H1 (cell line): ENCODE data around the gene OR6C3. TPM values are rescaled to one million over a fixed set of nuclear protein-coding genes. Genes with fewer than 3 reads are reported as not detected.

Experiments used
- CTCF ChIA-PET: fragments of 300-600 bp; sonication (Branson Sonifier 250); formaldehyde crosslinking; loops from one replicate; lab custom pipeline; 2021; ENCODE audit not compliant: partially characterized antibody; lab: Charles Lee
- POLR2A ChIA-PET: fragments of 300-600 bp; sonication (Branson Sonifier 250); formaldehyde crosslinking; loops from one replicate; lab custom pipeline; 2021; ENCODE audit warnings: inconsistent platforms; ENCODE audit not compliant: partially characterized antibody; lab: Charles Lee
- DNase-seq, 2 experiments: peaks; one replicate each; pipeline versions ENCODE4 v3.0.0 to v3.0.0-alpha.2; 2010 to 2022; ENCODE audit warnings: low spot score in 2 of 2, low read depth in 1 of 2, mixed read lengths in 1 of 2
- FAIRE-seq: peaks from 2 replicates; lab custom pipeline; 2011; peaks lifted over from hg19 to GRCh38; lab: Jason Lieb, UNC
- H2AFZ ChIP-seq: 2 replicates; pipeline ENCODE4 v1.8.1; 2012; ENCODE audit warnings: low read length, inconsistent platforms
- H2AK5ac ChIP-seq: 2 replicates; pipeline ENCODE4 v1.6.1; 2013; ENCODE audit warnings: low read depth, low read length
- H2BK120ac ChIP-seq: replicated peaks from 2 replicates; pipeline ENCODE3; 2013; ENCODE audit warnings: low read depth, low read length, inconsistent platforms
- H2BK12ac ChIP-seq: 2 replicates; pipeline ENCODE4 v1.6.1; 2013; ENCODE audit warnings: low read depth, low read length
- H2BK15ac ChIP-seq: 2 replicates; pipeline ENCODE4 v1.6.1; 2013; ENCODE audit warnings: low read length
- H2BK20ac ChIP-seq: 2 replicates; pipeline ENCODE4 v1.6.1; 2013; ENCODE audit warnings: low read length
- H2BK5ac ChIP-seq: 2 replicates; pipeline ENCODE4 v1.6.1; 2013; ENCODE audit warnings: low read depth, low read length
- H3K14ac ChIP-seq: 2 replicates; pipeline ENCODE4 v1.6.1; 2013; ENCODE audit warnings: inconsistent platforms; ENCODE audit not compliant: insufficient read length
- H3K18ac ChIP-seq: 2 replicates; pipeline ENCODE4 v1.6.1; 2013; ENCODE audit warnings: low read length; ENCODE audit errors: extremely low read depth
- H3K23ac ChIP-seq: 2 replicates; pipeline ENCODE4 v1.6.1; 2013; ENCODE audit warnings: inconsistent platforms; ENCODE audit not compliant: insufficient read length
- H3K23me2 ChIP-seq: 2 replicates; pipeline ENCODE4 v1.6.1; 2013; ENCODE audit warnings: low read depth, low read length
- H3K27ac ChIP-seq: 2 replicates; pipeline ENCODE4 v1.6.1; 2011; ENCODE audit warnings: low read depth, low read length, inconsistent platforms
- H3K27me3 ChIP-seq, 4 experiments: replicated peaks in 1 of 4; 1 replicate in 1 of 4; 2 replicates in 3 of 4; pipeline versions ENCODE4 v1.6.1 to v1.8.1; 2011 to 2013; ENCODE audit warnings: low read length in 3 of 4, mild to moderate bottlenecking in 3 of 4, inconsistent platforms in 2 of 4, mixed read lengths in 2 of 4, moderate library complexity in 1 of 4; ENCODE audit not compliant: control insufficient read depth in 3 of 4, insufficient read depth in 3 of 4; ENCODE audit errors: extremely low read depth in 1 of 4
- H3K36me3 ChIP-seq, 4 experiments: 2 replicates each; pipeline versions ENCODE4 v1.6.1 to v1.8.1; 2011 to 2013; ENCODE audit warnings: mild to moderate bottlenecking in 4 of 4, low read length in 3 of 4, moderate library complexity in 2 of 4, control low read depth in 1 of 4, inconsistent platforms in 1 of 4; ENCODE audit not compliant: insufficient read depth in 4 of 4, control insufficient read depth in 2 of 4
- H3K4ac ChIP-seq: replicated peaks from 2 replicates; pipeline ENCODE3; 2013; ENCODE audit warnings: low read length, low read depth, mixed read lengths, inconsistent platforms; ENCODE audit not compliant: insufficient read length
- H3K4me1 ChIP-seq, 4 experiments: replicated peaks in 1 of 4; 1 replicate in 1 of 4; 2 replicates in 3 of 4; pipeline versions ENCODE4 v1.6.1 to v1.8.1; 2011 to 2013; ENCODE audit warnings: low read length in 3 of 4, inconsistent platforms in 2 of 4, mixed read lengths in 1 of 4; ENCODE audit not compliant: insufficient read depth in 4 of 4, control insufficient read depth in 3 of 4
- H3K4me2 ChIP-seq, 2 experiments: 2 replicates each; pipeline versions ENCODE4 v1.6.1 to v1.8.1; 2011 to 2013; ENCODE audit warnings: low read depth in 2 of 2, low read length in 2 of 2, control low read depth in 1 of 2, inconsistent platforms in 1 of 2, mild to moderate bottlenecking in 1 of 2; ENCODE audit not compliant: insufficient read depth in 1 of 2
- H3K4me3 ChIP-seq, 4 experiments: fragments of 200-600, 300-600 bp in 1 of 4; sonication (generic), shearing (Covaris generic), sonication (Bioruptor Twin) in 1 of 4; 2 replicates each; pipeline versions ENCODE4 v1.5.1 to v1.8.1; 2011 to 2016; ENCODE audit warnings: low read length in 4 of 4, low read depth in 3 of 4, control low read depth in 2 of 4, inconsistent platforms in 2 of 4, mild to moderate bottlenecking in 2 of 4, mixed read lengths in 1 of 4, moderate library complexity in 1 of 4; ENCODE audit not compliant: insufficient read depth in 2 of 4; ENCODE audit errors: extremely low read depth in 1 of 4
- H3K56ac ChIP-seq: replicated peaks from 2 replicates; pipeline ENCODE3; 2013; ENCODE audit warnings: low read depth, mild to moderate bottlenecking, mixed read lengths, low read length, inconsistent platforms; ENCODE audit not compliant: insufficient read length
- H3K79me1 ChIP-seq: 2 replicates; pipeline ENCODE4 v1.6.1; 2013; ENCODE audit warnings: low read depth, low read length, control low read depth
- H3K79me2 ChIP-seq, 2 experiments: 2 replicates each; pipeline versions ENCODE4 v1.6.1 to v1.8.1; 2012 to 2013; ENCODE audit warnings: low read length in 2 of 2, mild to moderate bottlenecking in 2 of 2, inconsistent platforms in 1 of 2; ENCODE audit not compliant: insufficient read depth in 2 of 2, control insufficient read depth in 1 of 2
- H3K9ac ChIP-seq, 4 experiments: replicated peaks in 1 of 4; 1 replicate in 1 of 4; 2 replicates in 3 of 4; pipeline versions ENCODE4 v1.6.1 to v1.8.1; 2011 to 2013; ENCODE audit warnings: low read depth in 3 of 4, low read length in 3 of 4, control low read depth in 2 of 4, mild to moderate bottlenecking in 2 of 4, moderate library complexity in 2 of 4, inconsistent platforms in 1 of 4; ENCODE audit errors: extremely low read depth in 1 of 4
- H3K9me3 ChIP-seq, 2 experiments: 2 replicates each; pipeline versions ENCODE4 v1.6.1 to v1.8.1; 2012 to 2013; ENCODE audit warnings: mild to moderate bottlenecking in 2 of 2, moderate library complexity in 2 of 2, control low read depth in 1 of 2, inconsistent platforms in 1 of 2, low read depth in 1 of 2, low read length in 1 of 2, mixed read lengths in 1 of 2; ENCODE audit not compliant: insufficient read depth in 2 of 2
- H4K20me1 ChIP-seq, 2 experiments: replicated peaks in 1 of 2; 2 replicates each; pipeline versions ENCODE3 to v1.8.1; 2011 to 2013; ENCODE audit warnings: inconsistent platforms in 2 of 2, low read length in 2 of 2, mild to moderate bottlenecking in 1 of 2; ENCODE audit not compliant: insufficient read depth in 2 of 2, control insufficient read depth in 1 of 2
- H4K5ac ChIP-seq: 2 replicates; pipeline ENCODE4 v1.6.1; 2013; ENCODE audit warnings: low read length, low read depth, mixed read lengths, inconsistent platforms; ENCODE audit not compliant: insufficient read length
- H4K8ac ChIP-seq: 2 replicates; pipeline ENCODE4 v1.8.0; 2013; ENCODE audit warnings: mild to moderate bottlenecking, moderate library complexity, low read length, inconsistent platforms; ENCODE audit not compliant: insufficient read depth; ENCODE audit errors: extremely low read depth
- H4K91ac ChIP-seq: replicated peaks from 2 replicates; pipeline ENCODE3; 2013; ENCODE audit warnings: low read length, mixed read lengths, inconsistent platforms; ENCODE audit not compliant: insufficient read length
- ASH2L ChIP-seq: fragments of 200-600, 300-600 bp; sonication (generic); IDR thresholded peaks from one replicate; pipeline ENCODE4 v1.7.1; 2017; ENCODE audit warnings: low read length
- CREB1 ChIP-seq: IDR thresholded peaks from 2 replicates; pipeline ENCODE4 v1.6.1; 2012; ENCODE audit warnings: inconsistent platforms
- HDAC2 ChIP-seq, 2 experiments: fragments of 300-600 bp in 1 of 2; sonication (generic) in 1 of 2; IDR thresholded peaks; 2 replicates each; pipeline ENCODE4 v1.6.1; 2011 to 2012; ENCODE audit warnings: low read depth in 2 of 2, low read length in 2 of 2, mild to moderate bottlenecking in 2 of 2, moderate library complexity in 2 of 2, borderline replicate concordance in 1 of 2, inconsistent platforms in 1 of 2
- PHF8 ChIP-seq: fragments of 200-600 bp; sonication (generic); conservative IDR thresholded peaks from 2 replicates; pipeline ENCODE4 v1.7.1; 2012; ENCODE audit warnings: low read depth, mild to moderate bottlenecking, inconsistent platforms, low read length, moderate library complexity
- SIX5 ChIP-seq: IDR thresholded peaks from 2 replicates; pipeline ENCODE4 v1.6.1; 2011; ENCODE audit warnings: mild to moderate bottlenecking, low read depth, low read length
- SP1 ChIP-seq: IDR thresholded peaks from 2 replicates; pipeline ENCODE4 v1.6.1; 2011; ENCODE audit warnings: low read depth, low read length
- SP2 ChIP-seq: IDR thresholded peaks from 2 replicates; pipeline ENCODE4 v1.6.1; 2012; ENCODE audit warnings: mild to moderate bottlenecking, low read length, inconsistent platforms
- WGBS, 2 experiments: shearing (Covaris generic) in 1 of 2; methylation state at CpG; one replicate each; pipeline versions ENCODE4 v1.1.6 to v1.1.7; 2013 to 2015; ENCODE audit warnings: low lambda C conversion rate in 2 of 2, mixed read lengths in 2 of 2, inconsistent platforms in 1 of 2, low coverage in 1 of 2, missing lambda C conversion rate in 1 of 2; ENCODE audit not compliant: insufficient replicate concordance in 2 of 2, insufficient coverage in 1 of 2, insufficient read length in 1 of 2; ENCODE audit errors: extremely low coverage in 1 of 2, missing lambda C conversion rate in 1 of 2; 5-methylcytosine and 5-hydroxymethylcytosine counted together
- long read RNA-seq, 2 experiments: library from RNA in 1 of 2; library from capped mRNA in 1 of 2; stranded (forward); transcript quantifications; one replicate each; pipeline ENCODE4 v2.0.0, GENCODE V29; 2021; ENCODE audit warnings: inconsistent platforms in 1 of 2
- polyA minus RNA-seq, 3 experiments: library from RNA; depleted of rRNA, polyadenylated mRNA; stranded (reverse); fragments of >200 nt; gene quantifications; 1 replicate in 2 of 3; 2 replicates in 1 of 3; pipeline ENCODE4 v1.2.3, GENCODE V29; 2011
- polyA plus RNA-seq, 7 experiments: library from polyadenylated mRNA; depleted of rRNA in 3 of 7; stranded (reverse) in 5 of 7; unstranded in 2 of 7; fragments of >200 nt in 5 of 7; fragments of 200-250 nt in 2 of 7; gene quantifications; 1 replicate in 5 of 7; 2 replicates in 1 of 7; 4 replicates in 1 of 7; pipeline versions ENCODE4 v1.2.1 to v1.2.3, GENCODE V29; 2011 to 2013; ENCODE audit warnings: missing spikeins in 2 of 7, mixed read lengths in 2 of 7
- total RNA-seq: library from RNA; stranded (reverse); fragmentation: NEBNext Ultra II Directional; extraction: Animal tissue kit (Norgen Biotek cat#: 25700); gene quantifications from 2 replicates; pipeline ENCODE4 v1.2.1, GENCODE V29; 2021
- TF ChIP-seq, protein P1 (sequence below): IDR thresholded peaks from 2 replicates; pipeline ENCODE4 v1.6.1; 2012; ENCODE audit warnings: inconsistent platforms

OR6C3 gene
- total RNA-seq (not detected in 2 replicates), polyA plus RNA-seq (2011; rRNA removed) (not detected in 2 replicates), polyA minus RNA-seq (2011; rRNA and poly(A)+ RNA removed) (not detected in 2 replicates)
- not detected for polyA plus RNA-seq (2011; cell fraction: cytosol; rRNA removed)
- polyA plus RNA-seq (2011; cell fraction: nucleus; rRNA removed): not detected
- not detected in 4 replicates for polyA plus RNA-seq (2012, experiment 1 of 2)
- polyA plus RNA-seq (2012, experiment 2 of 2): not detected
- not detected for polyA plus RNA-seq (2013, experiment 1 of 2)
- polyA plus RNA-seq (2013, experiment 2 of 2): not detected
- not detected for polyA minus RNA-seq (2011; cell fraction: cytosol; rRNA and poly(A)+ RNA removed)
- not detected for polyA minus RNA-seq (2011; cell fraction: nucleus; rRNA and poly(A)+ RNA removed)
- long read RNA-seq, experiment 1: 0 reads
- long read RNA-seq, experiment 2: 0 reads

DNA sequence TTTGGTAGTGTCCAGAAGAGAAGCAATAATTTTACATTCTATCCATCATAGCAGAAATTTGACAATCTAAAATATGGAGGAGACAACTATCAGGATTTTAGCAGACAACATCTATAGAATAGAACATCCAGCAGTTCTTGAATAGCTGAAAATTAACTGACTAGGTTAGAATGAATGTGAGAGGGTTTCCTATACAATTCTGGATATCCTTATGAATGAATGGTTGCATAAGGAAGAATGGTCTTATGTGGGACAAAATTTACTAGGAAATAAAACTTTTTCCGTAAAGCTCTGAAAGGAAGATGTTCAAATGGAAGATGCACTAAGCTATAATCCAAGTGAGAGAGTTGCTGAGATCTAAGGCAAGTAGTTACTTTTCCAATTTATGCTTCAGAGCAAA lies at the start of gene OR6C3:
Gene OR6C3, plus strand, starts transcription at position 301 of the 400 bp plus-strand sequence. CDS start 955 bp downstream, outside the sequence.
- no peak for TF ChIP-seq PHF8
- no peak for TF ChIP-seq SIX5
- no peak for TF ChIP-seq ASH2L
- no peak for TF ChIP-seq CREB1
- no peak for TF ChIP-seq SP2
- no peak for TF ChIP-seq HDAC2 (IDR thresholded peaks at IDR 0.05; ENCODE audit: borderline replicate concordance in 1 of 2, low read depth in 2 of 2, low read length in 2 of 2)
- TF ChIP-seq, protein P1, sequence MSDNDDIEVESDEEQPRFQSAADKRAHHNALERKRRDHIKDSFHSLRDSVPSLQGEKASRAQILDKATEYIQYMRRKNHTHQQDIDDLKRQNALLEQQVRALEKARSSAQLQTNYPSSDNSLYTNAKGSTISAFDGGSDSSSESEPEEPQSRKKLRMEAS: no peak
- TF ChIP-seq SP1: no peak
- Histone ChIP-seq H3K23ac (no peak within 1 kb of the TSS), H2BK120ac (no peak within 1 kb of the TSS), H3K79me2 (no peaks in the 10 kb centered on the region), H3K14ac (no peak within 1 kb of the TSS), H3K23me2 (no peaks in the 10 kb centered on the region), H2AK5ac (no peak within 1 kb of the TSS), H3K4me3 (no peak within 1 kb of the TSS), H3K79me1 (no peaks in the 10 kb centered on the region), H3K9me3 (no peaks in the 10 kb centered on the region), H2BK12ac (no peak within 1 kb of the TSS), H2BK5ac (no peak within 1 kb of the TSS), H3K4ac (no peak within 1 kb of the TSS), H3K9ac (no peak within 1 kb of the TSS), H3K27me3 (no peaks in the 10 kb centered on the region), H3K4me2 (no peak within 1 kb of the TSS), H4K5ac (no peak within 1 kb of the TSS), H4K20me1 (no peaks in the 10 kb centered on the region), H3K56ac (no peak within 1 kb of the TSS), H3K18ac (no peak within 1 kb of the TSS), H2BK20ac (no peak within 1 kb of the TSS), H2AFZ (no peak within 1 kb of the TSS), H3K27ac (no peak within 1 kb of the TSS), H2BK15ac (no peak within 1 kb of the TSS), H4K91ac (no peak within 1 kb of the TSS), H4K8ac (no peak within 1 kb of the TSS), H3K4me1 (peaks cover 0 to 3% (median 1%) of the 10 kb centered on the region in 4 experiments; a peak in 3 of 7 replicates), H3K36me3 (no peaks in the 10 kb centered on the region)
- ChIA-PET POLR2A (no interaction called here), CTCF (interaction anchor here (0.5 to 1.8 kb wide), 2 partner anchors 289 to 326 kb away, joined by 3 to 5 read pairs; no protein-coding TSS in a partner anchor)
- WGBS, 2 experiments: 88% methylated on average over 1 of the region's 1 CpG; no CpG with 5 or more reads in 1 of the 2 experiments
- FAIRE-seq (no peak), DNase-seq (no peak)
